CD4-positive, alpha-beta T cell (primary cell): ENCODE data around the gene VWA8. TPM values are rescaled to one million over a fixed set of nuclear protein-coding genes. Genes with fewer than 3 reads are reported as not detected.

Experiments used
- ATAC-seq: fragments of 200-7000 bp; cut with Tn5 transposase; one replicate; pipeline ENCODE4 v1.10.0; 2022; ENCODE audit warnings: mild to moderate bottlenecking; ENCODE audit not compliant: poor library complexity
- CTCF ChIA-PET: fragments of 350-600 bp; sonication (Branson Sonifier 250); formaldehyde crosslinking; loops from one replicate; lab custom pipeline; 2021; ENCODE audit warnings: antibody characterized with exemption, inconsistent platforms; lab: Charles Lee
- POLR2A ChIA-PET: fragments of 350-600 bp; sonication (Branson Sonifier 250); formaldehyde crosslinking; loops from one replicate; lab custom pipeline; 2021; ENCODE audit warnings: antibody characterized with exemption, inconsistent platforms; lab: Charles Lee
- DNase-seq, 14 experiments: peaks; one replicate each; pipeline ENCODE4 v3.0.0-alpha.2; 2013 to 2020; ENCODE audit warnings: mixed read lengths in 2 of 14
- H3K27ac ChIP-seq, 2 donors: one replicate each; pipeline versions ENCODE4 v1.5.1 to v1.7.0; 2013; ENCODE audit warnings: low read length in 2 of 2, low read depth in 1 of 2, mild to moderate bottlenecking in 1 of 2
- H3K27me3 ChIP-seq, 2 experiments: 1 replicate in 1 of 2; 2 replicates in 1 of 2; pipeline versions ENCODE4 v1.6.1 to v1.7.0; 2013; ENCODE audit warnings: low read length in 2 of 2, control low read depth in 1 of 2, mild to moderate bottlenecking in 1 of 2, moderate library complexity in 1 of 2; ENCODE audit not compliant: insufficient read depth in 2 of 2, control insufficient read depth in 1 of 2
- H3K36me3 ChIP-seq: one replicate; pipeline ENCODE4 v1.6.1; 2013; ENCODE audit warnings: low read length, control low read depth; ENCODE audit not compliant: insufficient read depth
- H3K4me1 ChIP-seq: one replicate; pipeline ENCODE4 v1.6.1; 2013; ENCODE audit warnings: low read length, control low read depth; ENCODE audit not compliant: insufficient read depth
- H3K4me3 ChIP-seq: one replicate; pipeline ENCODE4 v1.5.1; 2013; ENCODE audit warnings: mild to moderate bottlenecking, low read length, moderate library complexity
- H3K9me3 ChIP-seq, 2 experiments: 1 replicate in 1 of 2; 2 replicates in 1 of 2; pipeline versions ENCODE4 v1.6.1 to v1.7.0; 2013; ENCODE audit warnings: low read length in 2 of 2, mild to moderate bottlenecking in 2 of 2, control low read depth in 1 of 2, moderate library complexity in 1 of 2; ENCODE audit not compliant: control insufficient read depth in 1 of 2, insufficient read depth in 1 of 2
- H3K27ac Mint-ChIP-seq: one replicate; pipeline ENCODE4 v1.8.0; 2020; ENCODE audit warnings: mixed read lengths
- H3K27me3 Mint-ChIP-seq: one replicate; pipeline ENCODE4 v1.8.0; 2021; ENCODE audit warnings: mixed read lengths
- H3K36me3 Mint-ChIP-seq: one replicate; pipeline ENCODE4 v1.8.0; 2021; ENCODE audit warnings: low read depth, mixed read lengths
- H3K4me1 Mint-ChIP-seq: one replicate; pipeline ENCODE4 v1.8.0; 2021; ENCODE audit warnings: low read depth, mixed read lengths
- H3K4me3 Mint-ChIP-seq: one replicate; pipeline ENCODE4 v1.8.0; 2020; ENCODE audit warnings: mild to moderate bottlenecking, mixed read lengths
- H3K9me3 Mint-ChIP-seq: one replicate; pipeline ENCODE4 v1.8.0; 2020; ENCODE audit warnings: mixed read lengths
- intact Hi-C, 2 experiments: fragments of 100-400 bp; cut with DNase I in 1 of 2; cut with micrococcal nuclease in 1 of 2; formaldehyde crosslinking; loops; one replicate each; pipeline versions ENCODE4 v1.15.1 to v1.9.0; 2023 to 2025; cut with DNase I, micrococcal nuclease
- total RNA-seq, 174 experiments: library from RNA in 2 of 174; stranded (reverse) in 2 of 174; gene quantifications; one replicate each; pipeline ENCODE4 v1.2.3 and lab custom pipeline; 2021 to 2026
- TF ChIP-seq, protein P1 (sequence below): fragments of 200-600 bp; IDR thresholded peaks from one replicate; pipeline ENCODE4 v1.8.0; 2022; ENCODE audit warnings: antibody characterized with exemption, mild to moderate bottlenecking

The VWA8 gene
- total RNA-seq, 2 experiments from 2014 or later, result 18.7 to 19.0 TPM

- no peak for ATAC-seq
- Histone ChIP-seq H3K4me3 (no peak overlapping the region), H3K36me3 (peaks cover 23% of the 10 kb centered on the region), H3K4me1 (no peaks in the 10 kb centered on the region), H3K9me3 (peaks cover 2 to 18% of the 10 kb centered on the region in 2 experiments), H3K27ac (no peak overlapping the region), H3K27me3 (no peaks in the 10 kb centered on the region)
- ChIA-PET CTCF (no interaction called here), POLR2A (interaction anchor here (1.8 kb wide), 1 partner anchor 22 kb away, joined by 4 read pairs; no protein-coding TSS in a partner anchor)
- H3K27me3 Mint-ChIP-seq, result no peaks in the 10 kb centered on the region
- TF ChIP-seq, protein P1, sequence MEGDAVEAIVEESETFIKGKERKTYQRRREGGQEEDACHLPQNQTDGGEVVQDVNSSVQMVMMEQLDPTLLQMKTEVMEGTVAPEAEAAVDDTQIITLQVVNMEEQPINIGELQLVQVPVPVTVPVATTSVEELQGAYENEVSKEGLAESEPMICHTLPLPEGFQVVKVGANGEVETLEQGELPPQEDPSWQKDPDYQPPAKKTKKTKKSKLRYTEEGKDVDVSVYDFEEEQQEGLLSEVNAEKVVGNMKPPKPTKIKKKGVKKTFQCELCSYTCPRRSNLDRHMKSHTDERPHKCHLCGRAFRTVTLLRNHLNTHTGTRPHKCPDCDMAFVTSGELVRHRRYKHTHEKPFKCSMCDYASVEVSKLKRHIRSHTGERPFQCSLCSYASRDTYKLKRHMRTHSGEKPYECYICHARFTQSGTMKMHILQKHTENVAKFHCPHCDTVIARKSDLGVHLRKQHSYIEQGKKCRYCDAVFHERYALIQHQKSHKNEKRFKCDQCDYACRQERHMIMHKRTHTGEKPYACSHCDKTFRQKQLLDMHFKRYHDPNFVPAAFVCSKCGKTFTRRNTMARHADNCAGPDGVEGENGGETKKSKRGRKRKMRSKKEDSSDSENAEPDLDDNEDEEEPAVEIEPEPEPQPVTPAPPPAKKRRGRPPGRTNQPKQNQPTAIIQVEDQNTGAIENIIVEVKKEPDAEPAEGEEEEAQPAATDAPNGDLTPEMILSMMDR, result no peak
- H3K27ac Mint-ChIP-seq, result no peak overlapping the region
- no peak overlapping the region for H3K4me3 Mint-ChIP-seq
- intact Hi-C loops, result no loop called here
- peaks cover 13% of the 10 kb centered on the region for H3K9me3 Mint-ChIP-seq
- no peak for DNase-seq
- H3K36me3 Mint-ChIP-seq, result peaks cover 77% of the 10 kb centered on the region
- peaks cover 26% of the 10 kb centered on the region for H3K4me1 Mint-ChIP-seq
These were observed 18.3 kb downstream of the VWA8 start for GRCh38 chr13:41942462-41943094.

DNA sequence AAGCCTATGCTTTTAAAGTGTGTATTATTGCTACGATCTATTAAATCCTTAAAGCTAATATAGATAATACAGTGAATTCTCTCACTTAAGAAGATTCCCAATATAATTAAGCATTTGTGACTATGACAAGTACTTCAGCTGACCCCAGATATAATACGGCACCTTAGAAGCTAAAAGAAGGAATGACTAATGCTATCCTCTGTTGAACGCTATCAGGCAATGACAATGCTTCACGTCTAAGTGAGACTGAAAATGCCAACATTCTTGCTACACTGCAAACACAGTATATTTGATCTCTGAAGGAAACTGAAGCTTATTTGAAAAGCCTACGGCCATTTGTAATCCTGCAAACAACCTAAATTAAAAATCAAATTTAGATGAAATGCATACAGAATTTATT is 19.7 kb downstream of the VWA8 start:
- intact Hi-C loops, result no loop called here
- POLR2A ChIA-PET, result interaction anchor here (1.8 kb wide), 1 partner anchor 24 kb away, joined by 4 read pairs; no protein-coding TSS in a partner anchor
- Histone ChIP-seq H3K27ac (no peak overlapping the region), H3K4me1 (no peaks in the 10 kb centered on the region), H3K4me3 (no peak overlapping the region), H3K27me3 (no peaks in the 10 kb centered on the region), H3K36me3 (peaks cover 20% of the 10 kb centered on the region), H3K9me3 (peaks cover 0 to 8% of the 10 kb centered on the region in 2 experiments)
- H3K4me1 Mint-ChIP-seq, result peaks cover 29% of the 10 kb centered on the region
- peaks cover 76% of the 10 kb centered on the region for H3K36me3 Mint-ChIP-seq
- CTCF ChIA-PET, result no interaction called here
- TF ChIP-seq, protein P1, result no peak
- DNase-seq (no peak), ATAC-seq (no peak)
- H3K9me3 Mint-ChIP-seq, result peaks cover 12% of the 10 kb centered on the region
- no peak overlapping the region for H3K4me3 Mint-ChIP-seq
- H3K27ac Mint-ChIP-seq, result no peak overlapping the region
- H3K27me3 Mint-ChIP-seq, result no peaks in the 10 kb centered on the region

- peaks cover 12% of the 10 kb centered on the region for H3K36me3 ChIP-seq
- H3K36me3 Mint-ChIP-seq, result peaks cover 72% of the 10 kb centered on the region
- no peak overlapping the region for H3K4me3 Mint-ChIP-seq
- no peaks in the 10 kb centered on the region for H3K27me3 ChIP-seq
- ATAC-seq (no peak), DNase-seq (no peak)
- H3K4me1 ChIP-seq, result no peaks in the 10 kb centered on the region
- no peak overlapping the region for H3K27ac Mint-ChIP-seq
- H3K9me3 Mint-ChIP-seq, result no peaks in the 10 kb centered on the region
- peaks cover 21% of the 10 kb centered on the region for H3K4me1 Mint-ChIP-seq
- no peaks in the 10 kb centered on the region for H3K27me3 Mint-ChIP-seq
- CTCF ChIA-PET, result no interaction called here
- intact Hi-C loops, result no loop called here
- POLR2A ChIA-PET, result no interaction called here
- H3K9me3 ChIP-seq, result no peaks in the 10 kb centered on the region
- H3K27ac ChIP-seq, result no peak overlapping the region
- TF ChIP-seq, protein P1, result no peak
- no peak overlapping the region for H3K4me3 ChIP-seq
These were observed 21.5 kb downstream of the VWA8 start for GRCh38 chr13:41939398-41939797.
